ENCODE measurements around the gene SH3RF3. TPM values are rescaled to one million over a fixed set of nuclear protein-coding genes. Genes with fewer than 3 reads are reported as not detected.

The SH3RF3 gene
- total RNA-seq, 1 experiment from 2014 or later = 1.0 TPM

DNA sequence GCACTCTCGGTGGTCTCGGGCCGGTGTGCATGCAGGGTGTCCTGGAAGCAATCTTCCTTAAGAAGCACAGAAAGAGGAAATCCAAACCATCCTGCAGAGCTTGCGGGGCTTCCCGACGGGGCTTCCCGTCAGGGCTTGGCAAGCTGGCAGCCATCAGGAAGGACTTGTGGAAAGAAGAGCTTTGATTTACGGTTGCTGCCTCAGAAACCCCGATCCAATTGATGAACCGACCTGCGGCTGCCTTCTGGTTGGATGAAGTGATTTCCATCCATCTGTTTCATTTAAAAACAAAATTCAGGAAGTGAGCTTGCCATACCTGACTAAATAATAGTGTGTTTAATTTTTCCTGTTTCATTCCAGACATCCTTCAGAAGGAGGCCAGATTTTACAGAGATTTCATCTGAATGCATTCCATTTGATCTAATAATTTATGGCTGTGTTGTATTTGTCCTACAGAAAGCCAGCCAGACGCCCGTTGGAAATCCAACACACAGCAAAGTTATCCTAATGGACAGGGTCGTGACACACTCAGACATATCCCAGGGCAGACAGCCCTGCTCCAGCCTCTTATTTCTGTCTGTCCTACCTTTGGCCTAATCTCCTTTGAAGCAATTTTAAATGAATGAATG, 343.4 kb downstream of the SH3RF3 start:
- TF ChIP-seq, protein P1, sequence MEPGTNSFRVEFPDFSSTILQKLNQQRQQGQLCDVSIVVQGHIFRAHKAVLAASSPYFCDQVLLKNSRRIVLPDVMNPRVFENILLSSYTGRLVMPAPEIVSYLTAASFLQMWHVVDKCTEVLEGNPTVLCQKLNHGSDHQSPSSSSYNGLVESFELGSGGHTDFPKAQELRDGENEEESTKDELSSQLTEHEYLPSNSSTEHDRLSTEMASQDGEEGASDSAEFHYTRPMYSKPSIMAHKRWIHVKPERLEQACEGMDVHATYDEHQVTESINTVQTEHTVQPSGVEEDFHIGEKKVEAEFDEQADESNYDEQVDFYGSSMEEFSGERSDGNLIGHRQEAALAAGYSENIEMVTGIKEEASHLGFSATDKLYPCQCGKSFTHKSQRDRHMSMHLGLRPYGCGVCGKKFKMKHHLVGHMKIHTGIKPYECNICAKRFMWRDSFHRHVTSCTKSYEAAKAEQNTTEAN (CRISPR knock-in tag; IDR thresholded peaks at IDR 0.05) = no peak
- TF ChIP-seq, protein P2, sequence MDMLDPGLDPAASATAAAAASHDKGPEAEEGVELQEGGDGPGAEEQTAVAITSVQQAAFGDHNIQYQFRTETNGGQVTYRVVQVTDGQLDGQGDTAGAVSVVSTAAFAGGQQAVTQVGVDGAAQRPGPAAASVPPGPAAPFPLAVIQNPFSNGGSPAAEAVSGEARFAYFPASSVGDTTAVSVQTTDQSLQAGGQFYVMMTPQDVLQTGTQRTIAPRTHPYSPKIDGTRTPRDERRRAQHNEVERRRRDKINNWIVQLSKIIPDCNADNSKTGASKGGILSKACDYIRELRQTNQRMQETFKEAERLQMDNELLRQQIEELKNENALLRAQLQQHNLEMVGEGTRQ (CRISPR knock-in tag; IDR thresholded peaks at IDR 0.05) = no peak
- TF ChIP-seq ZNF317 (CRISPR knock-in tag; IDR thresholded peaks at IDR 0.05; ENCODE audit: borderline replicate concordance, low read depth) = no peak
- TF ChIP-seq JAZF1 (CRISPR knock-in tag; IDR thresholded peaks at IDR 0.05) = no peak
- no peak for TF ChIP-seq CREM (CRISPR knock-in tag; IDR thresholded peaks at IDR 0.05)
- no peak for TF ChIP-seq ZNF396 (CRISPR knock-in tag; IDR thresholded peaks at IDR 0.05; ENCODE audit: borderline replicate concordance)
- no peak for TF ChIP-seq JUN (CRISPR knock-in tag; IDR thresholded peaks at IDR 0.05)
- TF ChIP-seq ZBTB21 (CRISPR knock-in tag; IDR thresholded peaks at IDR 0.05; ENCODE audit: borderline replicate concordance) = no peak
- TF ChIP-seq, protein P3, sequence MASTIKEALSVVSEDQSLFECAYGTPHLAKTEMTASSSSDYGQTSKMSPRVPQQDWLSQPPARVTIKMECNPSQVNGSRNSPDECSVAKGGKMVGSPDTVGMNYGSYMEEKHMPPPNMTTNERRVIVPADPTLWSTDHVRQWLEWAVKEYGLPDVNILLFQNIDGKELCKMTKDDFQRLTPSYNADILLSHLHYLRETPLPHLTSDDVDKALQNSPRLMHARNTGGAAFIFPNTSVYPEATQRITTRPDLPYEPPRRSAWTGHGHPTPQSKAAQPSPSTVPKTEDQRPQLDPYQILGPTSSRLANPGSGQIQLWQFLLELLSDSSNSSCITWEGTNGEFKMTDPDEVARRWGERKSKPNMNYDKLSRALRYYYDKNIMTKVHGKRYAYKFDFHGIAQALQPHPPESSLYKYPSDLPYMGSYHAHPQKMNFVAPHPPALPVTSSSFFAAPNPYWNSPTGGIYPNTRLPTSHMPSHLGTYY (CRISPR knock-in tag; IDR thresholded peaks at IDR 0.05) = no peak
- TF ChIP-seq, protein P4, sequence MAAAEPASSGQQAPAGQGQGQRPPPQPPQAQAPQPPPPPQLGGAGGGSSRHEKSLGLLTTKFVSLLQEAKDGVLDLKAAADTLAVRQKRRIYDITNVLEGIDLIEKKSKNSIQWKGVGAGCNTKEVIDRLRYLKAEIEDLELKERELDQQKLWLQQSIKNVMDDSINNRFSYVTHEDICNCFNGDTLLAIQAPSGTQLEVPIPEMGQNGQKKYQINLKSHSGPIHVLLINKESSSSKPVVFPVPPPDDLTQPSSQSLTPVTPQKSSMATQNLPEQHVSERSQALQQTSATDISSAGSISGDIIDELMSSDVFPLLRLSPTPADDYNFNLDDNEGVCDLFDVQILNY (CRISPR knock-in tag; IDR thresholded peaks at IDR 0.05) = no peak
- no peak for TF ChIP-seq SMAD3 (CRISPR knock-in tag; IDR thresholded peaks at IDR 0.05; ENCODE audit: borderline replicate concordance)
- TF ChIP-seq CBFB (CRISPR knock-in tag; IDR thresholded peaks at IDR 0.05; ENCODE audit: low read depth) = no peak
- TF ChIP-seq, protein P5, sequence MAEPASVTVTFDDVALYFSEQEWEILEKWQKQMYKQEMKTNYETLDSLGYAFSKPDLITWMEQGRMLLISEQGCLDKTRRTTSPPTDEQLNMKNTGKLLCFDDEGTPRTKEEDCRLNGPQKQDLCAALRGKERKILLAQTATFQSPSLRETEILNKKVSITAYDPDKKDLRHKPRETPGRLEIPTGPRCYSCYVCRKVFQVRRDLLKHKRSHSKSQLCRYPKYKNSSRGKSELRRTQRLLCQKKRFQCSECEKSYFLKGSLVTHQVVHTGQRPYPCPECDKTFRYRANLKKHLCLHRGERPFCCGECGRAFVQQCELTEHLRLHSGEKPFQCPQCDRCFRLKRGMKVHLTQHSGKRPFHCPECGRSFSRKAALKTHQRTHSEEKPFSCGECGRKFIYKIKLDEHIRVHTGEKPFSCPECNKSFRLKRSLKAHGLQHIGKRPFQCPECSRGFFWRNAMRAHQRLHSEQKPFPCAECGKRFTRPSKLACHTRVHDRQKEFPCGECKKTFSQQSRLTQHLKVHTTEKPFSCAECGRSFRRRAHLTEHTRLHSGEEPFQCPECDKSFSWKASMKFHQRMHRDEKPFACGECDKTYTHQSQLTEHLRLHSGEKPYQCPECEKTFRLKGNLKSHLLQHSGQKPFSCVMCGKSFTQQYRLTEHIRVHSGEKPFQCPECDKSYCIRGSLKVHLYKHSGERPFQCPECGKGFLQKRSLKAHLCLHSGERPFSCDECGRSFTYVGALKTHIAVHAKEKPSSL (CRISPR knock-in tag; conservative IDR thresholded peaks at IDR 0.05) = no peak
- ChIA-PET POLR2A (no interaction called here), CTCF (interaction anchor here (0.6 to 1.6 kb wide), 3 partner anchors 38 to 285 kb away, joined by 3 to 10 read pairs (median 4); no protein-coding TSS in a partner anchor)
- ATAC-seq (no peak), DNase-seq (ENCODE audit: low spot score) (no peak)
- H3K9me3 Mint-ChIP-seq = no peaks in the 10 kb centered on the region
- no peaks in the 10 kb centered on the region for H3K36me3 Mint-ChIP-seq
- peaks cover 4% of the 10 kb centered on the region; the same call in 1 of the 2 replicates for H3K4me1 Mint-ChIP-seq
- no peak overlapping the region for H3K4me3 Mint-ChIP-seq
- H3K27me3 Mint-ChIP-seq (ENCODE audit: low read depth) = no peaks in the 10 kb centered on the region
- no peak overlapping the region for H3K27ac Mint-ChIP-seq

DNA sequence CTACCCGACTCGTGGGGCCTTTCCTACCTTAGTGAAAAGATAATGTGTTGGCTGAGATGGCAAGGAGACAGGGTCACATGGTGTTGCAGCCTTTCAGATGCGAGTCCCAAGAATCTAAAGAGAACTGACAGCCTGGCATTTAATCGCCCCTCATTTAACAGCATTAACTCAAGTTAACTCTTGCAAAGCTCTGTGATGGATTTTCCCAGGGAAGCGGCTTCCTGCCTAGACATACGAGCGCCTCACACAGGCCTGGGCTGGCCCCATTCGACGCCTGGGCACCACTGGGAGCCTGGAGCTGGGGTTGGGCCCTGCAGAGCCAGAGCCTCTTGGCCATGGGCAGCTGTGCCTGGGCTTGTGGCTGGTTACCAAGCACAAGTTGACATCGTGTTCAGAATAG, 344.0 kb downstream of the SH3RF3 start:
- H3K36me3 Mint-ChIP-seq = no peaks in the 10 kb centered on the region
- ChIA-PET POLR2A (no interaction called here), CTCF (interaction anchor here (1.1 to 1.6 kb wide), 2 partner anchors 37 to 65 kb away, joined by 4 to 10 read pairs; no protein-coding TSS in a partner anchor)
- H3K4me3 Mint-ChIP-seq = no peak overlapping the region
- no peaks in the 10 kb centered on the region for H3K9me3 Mint-ChIP-seq
- no peak overlapping the region for H3K27ac Mint-ChIP-seq
- peaks cover 4% of the 10 kb centered on the region; the same call in 1 of the 2 replicates for H3K4me1 Mint-ChIP-seq
- ATAC-seq (peak; percentile 78), DNase-seq (ENCODE audit: low spot score) (peak; percentile 22)
- TF ChIP-seq, protein P6, sequence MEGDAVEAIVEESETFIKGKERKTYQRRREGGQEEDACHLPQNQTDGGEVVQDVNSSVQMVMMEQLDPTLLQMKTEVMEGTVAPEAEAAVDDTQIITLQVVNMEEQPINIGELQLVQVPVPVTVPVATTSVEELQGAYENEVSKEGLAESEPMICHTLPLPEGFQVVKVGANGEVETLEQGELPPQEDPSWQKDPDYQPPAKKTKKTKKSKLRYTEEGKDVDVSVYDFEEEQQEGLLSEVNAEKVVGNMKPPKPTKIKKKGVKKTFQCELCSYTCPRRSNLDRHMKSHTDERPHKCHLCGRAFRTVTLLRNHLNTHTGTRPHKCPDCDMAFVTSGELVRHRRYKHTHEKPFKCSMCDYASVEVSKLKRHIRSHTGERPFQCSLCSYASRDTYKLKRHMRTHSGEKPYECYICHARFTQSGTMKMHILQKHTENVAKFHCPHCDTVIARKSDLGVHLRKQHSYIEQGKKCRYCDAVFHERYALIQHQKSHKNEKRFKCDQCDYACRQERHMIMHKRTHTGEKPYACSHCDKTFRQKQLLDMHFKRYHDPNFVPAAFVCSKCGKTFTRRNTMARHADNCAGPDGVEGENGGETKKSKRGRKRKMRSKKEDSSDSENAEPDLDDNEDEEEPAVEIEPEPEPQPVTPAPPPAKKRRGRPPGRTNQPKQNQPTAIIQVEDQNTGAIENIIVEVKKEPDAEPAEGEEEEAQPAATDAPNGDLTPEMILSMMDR (IDR thresholded peaks at IDR 0.05) = no peak
- TF ChIP-seq, protein P2 (CRISPR knock-in tag; IDR thresholded peaks at IDR 0.05) = peak; percentile 19; the same call in 1 of the 2 replicates
- TF ChIP-seq, protein P1 (CRISPR knock-in tag; IDR thresholded peaks at IDR 0.05) = no peak
- no peak for TF ChIP-seq NFATC4 (CRISPR knock-in tag; IDR thresholded peaks at IDR 0.05)
- H3K27me3 Mint-ChIP-seq (ENCODE audit: low read depth) = no peaks in the 10 kb centered on the region

All from WTC11 (cell line).